Inflammatory macrophage (primary cell): ENCODE data around the gene LRRN4CL.
"Not testable (repeated sequence)": the region's sequence is repeated elsewhere in the genome, so short reads cannot be mapped to it uniquely, and the experiment has no call there.

Source experiments
- DNase-seq, 2 donors: peaks; one replicate each; pipeline ENCODE4 v3.0.0-alpha.2; 2020 to 2022
- total RNA-seq, 18 experiments: gene quantifications; one replicate each; lab custom pipeline; 2026; ENCODE audit warnings: mixed read lengths in 6 of 18, inconsistent platforms in 2 of 18; lab: John Stamatoyannopoulos, UW

Gene LRRN4CL
- total RNA-seq = 0 to 0.09 (median 0.02) reads per million in 18 experiments

GRCh38 chr11:62689421-62690183 is at the start of gene LRRN4CL:
Gene LRRN4CL, minus strand, starts transcription at chr11:62689530. Its CDS starts 1,022 bp downstream, at chr11:62688508.
- DNase-seq = no peak

GRCh38 chr11:62737196-62737595 is 47.9 kb upstream of the LRRN4CL start:
- DNase-seq = no peak

- DNase-seq = peak; percentile 16 to 44
Measured at GRCh38 chr11:62732830-62733229, 43.5 kb upstream of the LRRN4CL start.

GRCh38 chr11:62730076-62730475 is 40.7 kb upstream of the LRRN4CL start:
- DNase-seq = not testable (repeated sequence)

- DNase-seq = peak; percentile 90 to 93
Measured at GRCh38 chr11:62728171-62728988, 39.0 kb upstream of the LRRN4CL start, which contains the start of gene TTC9C. Gene TTC9C, plus strand, starts transcription at chr11:62728486. Its CDS starts 363 bp downstream, at chr11:62728849.

GRCh38 chr11:62727872-62728170 is 38.5 kb upstream of the LRRN4CL start:
- DNase-seq = peak; percentile 97 to 99

GRCh38 chr11:62727165-62727871 is 38.0 kb upstream of the LRRN4CL start, which contains the start of gene HNRNPUL2:
Gene HNRNPUL2, minus strand, starts transcription at chr11:62727457. Its CDS starts 301 bp downstream, at chr11:62727156.
- DNase-seq = peak; percentile 100

- no peak for DNase-seq
Measured at GRCh38 chr11:62726915-62727164, 37.5 kb upstream of the LRRN4CL start.

- no peak for DNase-seq
Measured at GRCh38 chr11:62726156-62726914, 37.0 kb upstream of the LRRN4CL start.

- no peak for DNase-seq
Measured at GRCh38 chr11:62725646-62726045, 36.3 kb upstream of the LRRN4CL start.

- no peak for DNase-seq
Measured at GRCh38 chr11:62724171-62724570, 34.8 kb upstream of the LRRN4CL start.

GRCh38 chr11:62721994-62722393 is 32.7 kb upstream of the LRRN4CL start:
- DNase-seq = no peak

- no peak for DNase-seq
Measured at GRCh38 chr11:62719302-62719978, 30.1 kb upstream of the LRRN4CL start.

- DNase-seq = no peak
Measured at GRCh38 chr11:62716816-62717215, 27.5 kb upstream of the LRRN4CL start.

GRCh38 chr11:62716206-62716605 is 26.9 kb upstream of the LRRN4CL start:
- no peak for DNase-seq

- no peak for DNase-seq
Measured at GRCh38 chr11:62715150-62716130, 26.1 kb upstream of the LRRN4CL start.

- DNase-seq = no peak
Measured at GRCh38 chr11:62713343-62713742, 24.0 kb upstream of the LRRN4CL start.

- DNase-seq = no peak
Measured at GRCh38 chr11:62712861-62713260, 23.5 kb upstream of the LRRN4CL start.

- DNase-seq = no peak
Measured at GRCh38 chr11:62712276-62712812, 23.0 kb upstream of the LRRN4CL start.

- DNase-seq = peak; percentile 24 to 44
Measured at GRCh38 chr11:62710001-62710345, 20.6 kb upstream of the LRRN4CL start.
